ENCODE data around the gene GULP1.
"Not testable (repeated sequence)": the region's sequence is repeated elsewhere in the genome, so short reads cannot be mapped to it uniquely, and the experiment has no call there.

DNA sequence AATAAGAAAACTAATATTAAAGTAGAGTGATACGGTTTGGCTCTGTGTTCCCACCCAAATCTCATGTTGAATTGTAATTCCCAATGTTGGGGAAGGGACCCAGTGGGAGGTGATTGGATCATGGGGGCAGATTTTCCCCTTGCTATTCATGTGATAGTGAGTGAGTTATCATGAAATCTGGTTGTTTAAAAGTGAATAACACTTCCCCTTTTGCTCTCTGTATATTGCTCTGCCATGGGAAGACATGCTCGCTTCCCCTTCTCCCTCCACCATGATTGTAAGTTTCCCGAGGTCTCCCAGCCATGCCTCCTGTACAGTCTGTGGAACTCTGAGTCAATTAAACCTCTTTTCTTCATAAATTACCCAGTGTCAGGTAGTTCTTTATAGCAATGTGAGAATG lies 7.4 kb upstream of the GULP1 start:
- not testable (repeated sequence) for TF ChIP-seq POLR2A (IDR thresholded peaks at IDR 0.05)
- TF ChIP-seq, protein P1, sequence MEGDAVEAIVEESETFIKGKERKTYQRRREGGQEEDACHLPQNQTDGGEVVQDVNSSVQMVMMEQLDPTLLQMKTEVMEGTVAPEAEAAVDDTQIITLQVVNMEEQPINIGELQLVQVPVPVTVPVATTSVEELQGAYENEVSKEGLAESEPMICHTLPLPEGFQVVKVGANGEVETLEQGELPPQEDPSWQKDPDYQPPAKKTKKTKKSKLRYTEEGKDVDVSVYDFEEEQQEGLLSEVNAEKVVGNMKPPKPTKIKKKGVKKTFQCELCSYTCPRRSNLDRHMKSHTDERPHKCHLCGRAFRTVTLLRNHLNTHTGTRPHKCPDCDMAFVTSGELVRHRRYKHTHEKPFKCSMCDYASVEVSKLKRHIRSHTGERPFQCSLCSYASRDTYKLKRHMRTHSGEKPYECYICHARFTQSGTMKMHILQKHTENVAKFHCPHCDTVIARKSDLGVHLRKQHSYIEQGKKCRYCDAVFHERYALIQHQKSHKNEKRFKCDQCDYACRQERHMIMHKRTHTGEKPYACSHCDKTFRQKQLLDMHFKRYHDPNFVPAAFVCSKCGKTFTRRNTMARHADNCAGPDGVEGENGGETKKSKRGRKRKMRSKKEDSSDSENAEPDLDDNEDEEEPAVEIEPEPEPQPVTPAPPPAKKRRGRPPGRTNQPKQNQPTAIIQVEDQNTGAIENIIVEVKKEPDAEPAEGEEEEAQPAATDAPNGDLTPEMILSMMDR (IDR thresholded peaks at IDR 0.05): not testable (repeated sequence)

Measured in testis (tissue), 2 donors.